WTC11 (cell line): ENCODE results near the gene GNAI1.

Source experiments
- CDX4 ChIP-seq: fragments of 250-450 bp; sonication (Bioruptor Pico); IDR thresholded peaks from 2 replicates; pipeline ENCODE4 v1.9.0; 2021; ENCODE audit warnings: moderate library complexity, mild to moderate bottlenecking, inconsistent platforms, borderline replicate concordance
- CREB1 ChIP-seq: sonication (generic); formaldehyde crosslinking; IDR thresholded peaks from 2 replicates; pipeline ENCODE4 v1.8.0; 2023; ENCODE audit warnings: mild to moderate bottlenecking, missing genetic modification reagents
- ETV6 ChIP-seq: sonication (generic); formaldehyde crosslinking; IDR thresholded peaks from 2 replicates; pipeline ENCODE4 v1.8.1; 2022; ENCODE audit warnings: mild to moderate bottlenecking, missing genetic modification reagents
- IRF2 ChIP-seq: sonication (generic); formaldehyde crosslinking; IDR thresholded peaks from 2 replicates; pipeline ENCODE4 v1.8.0; 2022; ENCODE audit warnings: low read depth, missing genetic modification reagents, borderline replicate concordance
- JUN ChIP-seq: sonication (generic); formaldehyde crosslinking; IDR thresholded peaks from 2 replicates; pipeline ENCODE4 v1.8.0; 2023; ENCODE audit warnings: mild to moderate bottlenecking, missing genetic modification reagents
- NFYB ChIP-seq: sonication (generic); formaldehyde crosslinking; conservative IDR thresholded peaks from 2 replicates; pipeline ENCODE4 v1.8.0; 2022; ENCODE audit warnings: low read depth, missing genetic modification reagents
- NR2C2 ChIP-seq: sonication (generic); formaldehyde crosslinking; IDR thresholded peaks from 2 replicates; pipeline ENCODE4 v1.8.0; 2022; ENCODE audit warnings: mild to moderate bottlenecking, missing genetic modification reagents
- RELA ChIP-seq: sonication (generic); formaldehyde crosslinking; IDR thresholded peaks from 2 replicates; pipeline ENCODE4 v1.8.1; 2022; ENCODE audit warnings: missing genetic modification reagents, mild to moderate bottlenecking, borderline replicate concordance
- SP1 ChIP-seq: sonication (generic); formaldehyde crosslinking; conservative IDR thresholded peaks from 2 replicates; pipeline ENCODE4 v1.8.1; 2022; ENCODE audit warnings: missing genetic modification reagents
- TCF7 ChIP-seq: sonication (generic); formaldehyde crosslinking; IDR thresholded peaks from 2 replicates; pipeline ENCODE4 v1.8.0; 2022; ENCODE audit warnings: mild to moderate bottlenecking, low read depth, missing genetic modification reagents, moderate library complexity
- USF2 ChIP-seq: sonication (generic); formaldehyde crosslinking; IDR thresholded peaks from 2 replicates; pipeline ENCODE4 v1.8.1; 2023; ENCODE audit warnings: mild to moderate bottlenecking, missing genetic modification reagents, moderate library complexity
- TF ChIP-seq, protein P1 (sequence below): fragments of 200-600 bp; IDR thresholded peaks from 2 replicates; pipeline ENCODE4 v1.8.0; 2022; ENCODE audit warnings: antibody characterized with exemption
- TF ChIP-seq, protein P2 (sequence below): sonication (generic); formaldehyde crosslinking; IDR thresholded peaks from 2 replicates; pipeline ENCODE4 v1.8.1; 2022; ENCODE audit warnings: low read depth, mild to moderate bottlenecking, moderate library complexity, missing genetic modification reagents, borderline replicate concordance

DNA sequence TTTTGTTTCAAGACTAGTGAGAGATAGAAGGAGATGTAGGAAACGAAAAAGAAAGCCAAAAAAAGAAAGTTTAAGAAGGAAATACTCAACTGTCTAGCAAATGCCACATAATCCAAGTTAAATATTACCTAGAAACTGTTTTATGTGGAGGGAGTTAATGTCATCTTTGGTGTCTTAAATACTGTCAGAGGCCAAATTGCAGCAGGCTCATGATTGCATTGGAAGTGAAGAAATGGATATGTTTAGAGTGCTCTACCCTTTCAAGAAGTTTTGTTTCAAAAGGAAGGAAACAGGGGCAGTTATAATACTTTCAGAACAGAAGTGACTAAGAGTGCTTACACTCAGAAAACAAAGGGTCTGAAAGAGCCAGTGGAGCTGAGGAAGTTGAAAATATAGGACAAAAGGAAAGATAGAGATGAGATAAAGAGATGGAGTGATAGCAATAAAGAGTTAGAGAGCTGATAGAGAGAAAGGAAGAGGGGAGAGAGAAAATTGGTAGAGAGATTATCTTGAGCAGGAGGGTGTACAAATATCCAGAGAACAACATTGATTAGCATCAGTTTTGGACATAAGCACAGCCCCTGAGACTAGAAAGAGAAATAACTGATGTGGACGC, 28.0 kb upstream of the GNAI1 start:
- TF ChIP-seq IRF2 (CRISPR knock-in tag) (no peak), USF2 (CRISPR knock-in tag) (no peak), CDX4 (CRISPR knock-in tag) (no peak), RELA (CRISPR knock-in tag) (no peak), NFYB (CRISPR knock-in tag) (no peak), JUN (no peak), SP1 (no peak), CREB1 (no peak), TCF7 (CRISPR knock-in tag) (no peak), ETV6 (CRISPR knock-in tag) (no peak), NR2C2 (no peak)
- TF ChIP-seq, protein P1, sequence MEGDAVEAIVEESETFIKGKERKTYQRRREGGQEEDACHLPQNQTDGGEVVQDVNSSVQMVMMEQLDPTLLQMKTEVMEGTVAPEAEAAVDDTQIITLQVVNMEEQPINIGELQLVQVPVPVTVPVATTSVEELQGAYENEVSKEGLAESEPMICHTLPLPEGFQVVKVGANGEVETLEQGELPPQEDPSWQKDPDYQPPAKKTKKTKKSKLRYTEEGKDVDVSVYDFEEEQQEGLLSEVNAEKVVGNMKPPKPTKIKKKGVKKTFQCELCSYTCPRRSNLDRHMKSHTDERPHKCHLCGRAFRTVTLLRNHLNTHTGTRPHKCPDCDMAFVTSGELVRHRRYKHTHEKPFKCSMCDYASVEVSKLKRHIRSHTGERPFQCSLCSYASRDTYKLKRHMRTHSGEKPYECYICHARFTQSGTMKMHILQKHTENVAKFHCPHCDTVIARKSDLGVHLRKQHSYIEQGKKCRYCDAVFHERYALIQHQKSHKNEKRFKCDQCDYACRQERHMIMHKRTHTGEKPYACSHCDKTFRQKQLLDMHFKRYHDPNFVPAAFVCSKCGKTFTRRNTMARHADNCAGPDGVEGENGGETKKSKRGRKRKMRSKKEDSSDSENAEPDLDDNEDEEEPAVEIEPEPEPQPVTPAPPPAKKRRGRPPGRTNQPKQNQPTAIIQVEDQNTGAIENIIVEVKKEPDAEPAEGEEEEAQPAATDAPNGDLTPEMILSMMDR = no peak
- TF ChIP-seq, protein P2, sequence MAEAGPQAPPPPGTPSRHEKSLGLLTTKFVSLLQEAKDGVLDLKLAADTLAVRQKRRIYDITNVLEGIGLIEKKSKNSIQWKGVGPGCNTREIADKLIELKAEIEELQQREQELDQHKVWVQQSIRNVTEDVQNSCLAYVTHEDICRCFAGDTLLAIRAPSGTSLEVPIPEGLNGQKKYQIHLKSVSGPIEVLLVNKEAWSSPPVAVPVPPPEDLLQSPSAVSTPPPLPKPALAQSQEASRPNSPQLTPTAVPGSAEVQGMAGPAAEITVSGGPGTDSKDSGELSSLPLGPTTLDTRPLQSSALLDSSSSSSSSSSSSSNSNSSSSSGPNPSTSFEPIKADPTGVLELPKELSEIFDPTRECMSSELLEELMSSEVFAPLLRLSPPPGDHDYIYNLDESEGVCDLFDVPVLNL (CRISPR knock-in tag) = no peak
